HT-29 (cell line): ENCODE measurements around the gene TPI1. TPM values are rescaled to one million over a fixed set of nuclear protein-coding genes. Genes with fewer than 3 reads are reported as not detected.
A peak's percentile ranks its signal among the peaks of the same experiment; 100 is the strongest.
"Not testable (repeated sequence)": the region's sequence is repeated elsewhere in the genome, so short reads cannot be mapped to it uniquely, and the experiment has no call there.

Experiments used
- DNase-seq: peaks from one replicate; pipeline ENCODE4 v3.0.0-alpha.2; 2015; ENCODE audit warnings: low spot score
- total RNA-seq: library from RNA; depleted of rRNA; stranded (reverse); fragments of >200 nt; shearing (Covaris generic); gene quantifications from 2 replicates; pipeline ENCODE4 v1.2.3, GENCODE V29; 2014

The TPI1 gene
- total RNA-seq, 1 experiment from 2014 or later: 1,358 TPM

DNA sequence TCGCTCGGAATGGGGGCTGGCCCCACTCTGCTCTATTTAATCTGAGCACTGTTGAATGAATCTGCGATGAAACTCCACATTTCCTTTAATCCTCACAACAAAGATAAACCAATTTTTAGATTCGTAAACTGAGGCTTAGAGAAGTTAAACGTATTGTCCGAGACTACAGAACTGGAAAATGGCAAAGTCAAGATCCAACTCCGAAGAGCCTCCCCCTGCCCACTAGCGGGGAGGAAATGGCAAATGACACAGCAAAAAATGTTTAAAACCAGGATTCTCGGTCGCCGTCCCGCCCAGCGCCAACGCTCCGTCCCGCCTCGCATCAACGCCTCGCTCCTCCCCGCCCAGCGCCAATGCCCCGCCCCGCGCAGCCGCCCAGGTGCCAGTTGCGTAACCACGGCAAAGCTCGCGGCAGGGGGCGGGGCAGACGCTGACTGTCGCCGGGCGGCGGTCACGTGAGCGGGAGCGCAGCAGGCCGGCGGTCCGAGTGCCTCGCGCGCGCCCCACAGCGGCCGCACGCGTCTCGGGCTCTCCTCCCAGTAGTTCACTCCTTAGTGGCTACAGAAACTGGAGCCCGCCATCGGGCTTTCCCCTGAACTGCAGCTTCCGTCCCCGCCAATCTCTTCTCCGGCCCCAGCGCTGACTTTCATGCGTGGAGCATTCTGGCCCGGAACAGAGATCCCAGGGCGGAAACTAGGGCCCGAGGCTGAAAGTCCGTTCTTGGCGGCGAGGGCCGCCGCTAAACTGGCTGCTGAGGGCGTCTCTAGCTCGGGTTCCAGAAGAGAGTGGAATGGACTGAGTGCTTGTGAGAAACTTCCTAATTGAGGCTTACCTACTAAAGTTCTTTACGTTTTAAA, 23.7 kb downstream of the TPI1 start:
- DNase-seq: peak; percentile 97

DNA sequence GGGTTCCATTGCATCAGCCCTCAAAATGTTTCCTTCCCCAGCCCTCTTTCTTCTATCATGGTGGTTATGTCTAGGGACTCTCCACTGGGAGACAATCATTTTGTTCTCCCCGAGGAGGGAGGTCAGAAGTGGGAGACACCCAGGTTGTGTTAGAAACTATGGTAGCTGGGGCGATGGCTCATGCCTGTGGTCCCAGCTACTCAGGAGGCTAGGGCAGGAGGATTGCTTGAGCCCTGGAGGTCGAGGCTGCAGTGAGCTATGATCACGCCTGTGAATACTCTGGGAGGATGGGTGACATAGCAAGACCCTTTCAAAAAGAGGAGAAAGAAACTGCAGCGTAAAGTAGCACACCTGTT, 24.3 kb downstream of the TPI1 start:
- DNase-seq: no peak

DNA sequence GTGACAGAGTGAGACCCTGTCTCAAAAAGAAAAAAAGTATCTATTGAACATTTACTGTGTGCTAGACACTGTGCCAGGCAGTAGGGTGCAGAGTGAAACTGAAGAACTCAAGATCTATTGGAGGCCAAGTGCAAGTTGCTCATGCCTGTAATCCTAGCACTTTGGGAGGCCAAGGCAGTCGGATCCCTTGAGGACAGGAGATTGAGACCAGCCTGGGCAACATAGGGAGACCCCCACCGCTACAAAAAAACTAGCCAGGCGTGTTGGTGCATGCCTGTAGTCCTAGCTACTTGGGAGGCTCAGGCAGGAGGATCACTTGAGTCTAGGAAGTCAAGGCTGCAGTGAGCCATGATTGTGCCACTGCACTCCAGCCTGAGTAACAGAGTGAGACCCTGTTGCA, 25.4 kb downstream of the TPI1 start:
- not testable (repeated sequence) for DNase-seq

DNA sequence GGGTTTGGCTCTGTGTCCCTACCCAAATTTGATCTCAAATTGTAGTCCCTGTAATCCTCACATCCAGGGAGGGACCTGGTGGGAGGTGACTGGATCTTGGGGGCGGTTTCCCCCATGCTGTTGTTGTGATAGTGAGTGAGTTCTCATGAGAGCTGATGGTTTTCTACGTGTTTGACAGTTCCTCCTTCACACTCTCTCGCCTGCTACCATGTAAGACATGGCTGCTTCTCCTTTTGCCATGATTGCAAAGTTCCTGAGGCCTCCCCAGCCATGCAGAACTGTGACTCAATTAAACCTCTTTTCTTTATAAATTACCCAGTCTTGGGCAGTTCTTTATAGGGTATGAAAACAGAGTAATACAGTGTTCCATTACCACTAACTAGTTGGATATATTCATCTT, 27.0 kb downstream of the TPI1 start:
- DNase-seq: no peak

DNA sequence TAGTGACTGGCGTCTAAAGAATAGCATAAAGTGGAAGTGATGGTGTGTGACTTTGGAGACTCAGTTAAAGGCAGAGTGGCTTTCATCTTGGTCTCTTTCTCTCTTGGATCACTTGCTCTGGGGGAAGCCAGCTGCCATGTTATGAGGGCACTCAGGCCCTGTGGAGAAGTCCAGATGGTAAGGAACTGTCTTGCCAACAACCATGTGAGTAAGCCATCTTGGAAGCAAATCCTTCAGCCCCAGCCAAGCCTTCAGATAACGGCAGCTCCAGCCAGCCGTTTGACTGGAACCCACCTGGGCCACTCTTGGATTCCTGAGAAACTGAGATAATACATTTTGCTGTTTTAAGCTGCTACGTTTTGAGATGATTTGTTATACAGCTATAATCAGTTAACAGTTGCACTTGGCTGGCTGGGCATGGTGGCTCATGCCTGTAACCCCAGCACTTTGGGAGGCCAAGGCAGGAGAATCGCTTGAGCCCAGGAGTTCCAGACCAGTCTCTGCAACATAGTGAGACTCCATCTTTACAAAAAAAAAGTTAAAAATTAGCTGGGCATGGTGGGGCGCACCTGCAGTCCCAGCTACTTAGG, 29.6 kb downstream of the TPI1 start:
- DNase-seq: no peak

DNA sequence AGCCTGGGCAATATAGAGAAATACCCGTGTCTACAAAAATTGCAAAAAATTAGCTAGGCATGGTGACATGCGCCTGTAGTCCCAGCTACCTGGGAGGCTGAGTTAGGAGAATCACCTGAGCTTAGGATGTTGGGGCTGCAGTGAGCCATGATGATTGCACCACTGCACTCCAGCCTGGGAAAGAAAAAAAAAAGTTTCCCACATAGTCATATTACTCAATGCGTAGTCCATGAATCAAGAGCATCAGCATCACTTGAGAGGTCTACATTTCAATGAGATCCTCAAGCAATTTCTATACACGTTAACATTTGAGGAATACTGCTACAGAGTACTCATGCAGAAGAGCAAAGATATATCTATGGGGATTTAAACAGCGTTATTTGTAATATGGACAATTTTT, 32.1 kb downstream of the TPI1 start:
- DNase-seq: no peak

DNA sequence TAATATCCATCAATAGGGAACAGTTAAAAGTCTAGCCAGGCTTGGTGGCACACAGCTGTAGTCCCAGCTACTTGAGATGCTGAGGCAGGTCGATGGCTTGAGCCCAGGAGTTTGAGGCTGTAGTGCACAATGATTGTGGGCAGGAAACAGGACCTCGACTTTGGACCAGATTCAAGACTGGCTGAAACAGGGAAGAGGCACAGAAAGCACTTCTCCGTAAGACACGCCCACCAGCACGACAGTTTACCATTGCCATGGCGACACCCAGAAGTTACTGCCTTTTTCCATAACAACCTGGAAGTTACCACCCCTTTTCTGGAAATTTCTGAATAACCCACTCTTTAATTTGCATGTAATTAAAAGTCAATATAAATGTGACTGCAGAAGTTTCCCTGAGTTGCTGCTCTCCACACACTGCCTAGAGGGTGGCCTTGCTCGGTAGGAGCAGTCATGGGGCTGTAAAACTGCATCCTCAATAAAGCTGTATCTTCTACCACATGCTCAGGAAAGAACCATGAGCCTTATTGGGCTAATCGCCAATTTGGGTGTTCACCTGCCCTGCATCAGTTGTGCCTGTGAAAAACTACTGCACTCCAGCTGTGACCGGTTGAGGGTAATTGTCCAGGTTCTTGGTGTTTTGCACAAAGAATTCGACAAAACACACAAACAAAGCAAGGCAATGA, 32.6 kb downstream of the TPI1 start:
- DNase-seq: peak; percentile 75

DNA sequence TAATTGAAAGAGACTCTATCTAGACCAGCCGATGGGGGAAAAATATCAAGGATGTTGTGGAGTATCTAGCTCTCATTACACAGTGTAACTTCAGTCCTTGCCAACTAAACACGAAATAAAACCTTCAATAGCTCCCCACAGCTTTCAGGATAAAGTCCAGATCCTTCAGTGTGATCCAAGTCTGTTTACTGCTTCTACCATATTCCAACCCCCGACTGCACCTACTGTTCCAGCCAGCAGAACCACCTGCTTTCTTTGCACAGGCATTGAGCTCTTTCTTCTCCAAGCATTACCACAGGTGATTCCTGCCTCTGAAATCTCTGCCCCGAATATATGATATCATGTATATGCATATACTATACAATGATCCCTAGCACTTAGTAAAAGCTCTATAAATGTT, 35.1 kb downstream of the TPI1 start:
- DNase-seq: no peak

DNA sequence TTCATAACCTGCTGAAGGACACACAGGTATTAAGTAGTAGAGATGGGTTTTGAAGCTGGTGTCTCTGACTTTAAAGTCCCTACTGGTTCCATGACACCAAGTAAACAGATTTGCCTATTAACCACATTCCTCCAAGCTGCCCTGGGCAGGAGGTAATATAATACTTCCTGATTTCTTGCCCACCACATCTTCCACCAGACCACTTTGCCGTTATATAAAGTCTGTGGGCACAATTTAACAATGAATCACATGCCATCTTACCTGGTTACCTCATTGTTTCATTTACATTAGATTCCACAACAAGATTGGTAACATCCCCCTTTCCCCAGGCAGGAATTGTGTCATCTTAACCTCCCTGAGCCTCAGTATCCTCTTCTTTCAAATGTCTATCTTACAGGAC, 36.4 kb downstream of the TPI1 start:
- DNase-seq: no peak

DNA sequence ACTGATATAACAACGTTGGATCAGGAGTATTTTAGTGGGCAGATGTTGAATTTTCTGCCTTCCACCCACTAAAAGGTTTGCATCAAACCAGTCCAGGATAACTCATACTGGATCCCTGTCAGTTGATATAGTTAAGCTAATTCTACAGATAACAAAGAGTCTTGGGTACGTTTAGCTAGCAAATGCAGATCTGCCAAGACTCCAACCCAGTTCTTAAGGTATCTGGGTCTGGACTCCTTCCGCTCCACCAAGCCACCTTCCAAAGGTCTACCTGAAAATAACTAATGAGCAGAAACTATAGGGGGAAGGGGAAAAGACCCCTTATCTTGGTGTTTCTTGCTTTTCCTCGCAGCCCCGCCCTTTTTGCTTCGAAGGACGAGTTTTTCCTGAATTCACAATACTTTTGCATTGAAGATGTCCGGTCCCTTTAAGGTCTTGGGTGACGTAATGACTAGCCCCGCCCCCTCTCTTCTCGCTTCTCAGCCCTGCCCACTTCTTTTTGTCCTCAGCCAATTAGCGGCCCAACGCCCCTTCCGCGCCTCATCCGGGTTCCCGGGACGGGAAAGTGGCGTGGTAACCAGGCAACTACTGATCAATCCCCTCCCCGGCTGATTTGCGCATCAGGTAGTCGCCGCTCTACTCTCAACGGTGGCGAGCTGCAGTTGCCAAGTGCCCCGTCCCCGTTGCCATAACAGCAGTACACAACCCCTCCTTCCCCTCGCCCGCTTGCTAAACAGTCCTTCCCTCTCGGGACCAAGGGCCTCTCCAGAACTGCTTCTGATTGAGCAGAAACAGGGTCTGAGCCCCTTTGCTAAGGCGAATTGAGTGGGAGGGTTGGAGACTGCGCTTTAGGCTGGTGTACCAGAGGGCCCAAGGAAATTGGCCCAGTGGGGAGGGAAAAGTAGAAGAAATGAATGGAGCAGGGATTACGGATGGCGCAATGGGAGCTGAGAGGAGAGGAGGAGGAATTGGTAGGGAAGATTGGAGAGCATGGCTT, 37.2 kb downstream of the TPI1 start, which contains the start of gene LRRC23:
LRRC23 (plus strand) TSS at position 543 of the 997 bp plus-strand sequence. CDS start 812 bp downstream, outside the sequence.
- peak; percentile 97 for DNase-seq

DNA sequence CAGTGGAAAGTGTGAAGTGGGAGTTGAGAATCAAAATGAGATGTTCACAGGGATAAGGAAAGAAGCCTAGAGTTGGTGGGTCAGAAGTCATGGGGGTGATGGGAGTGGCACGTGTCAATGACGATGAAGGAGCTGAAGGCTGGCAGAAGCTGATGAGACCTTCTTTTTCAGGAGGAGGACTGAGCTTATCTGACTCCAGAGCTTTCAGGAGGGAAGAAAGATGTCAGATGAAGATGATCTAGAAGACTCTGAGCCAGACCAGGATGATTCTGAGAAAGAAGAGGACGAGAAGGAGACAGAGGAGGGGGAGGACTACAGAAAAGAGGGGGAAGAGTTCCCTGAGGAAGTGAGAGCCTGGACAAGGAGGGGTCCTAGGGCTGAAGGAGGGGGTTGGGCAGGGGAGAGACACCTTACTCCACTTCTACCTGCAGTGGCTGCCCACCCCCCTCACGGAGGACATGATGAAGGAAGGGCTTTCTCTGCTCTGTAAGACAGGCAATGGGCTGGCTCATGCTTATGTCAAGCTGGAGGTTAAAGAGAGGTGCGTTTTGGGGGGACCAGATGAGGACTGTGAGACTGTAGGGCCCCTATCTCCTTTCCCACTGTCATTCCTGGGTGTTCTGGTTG, 38.2 kb downstream of the TPI1 start:
- DNase-seq: no peak

DNA sequence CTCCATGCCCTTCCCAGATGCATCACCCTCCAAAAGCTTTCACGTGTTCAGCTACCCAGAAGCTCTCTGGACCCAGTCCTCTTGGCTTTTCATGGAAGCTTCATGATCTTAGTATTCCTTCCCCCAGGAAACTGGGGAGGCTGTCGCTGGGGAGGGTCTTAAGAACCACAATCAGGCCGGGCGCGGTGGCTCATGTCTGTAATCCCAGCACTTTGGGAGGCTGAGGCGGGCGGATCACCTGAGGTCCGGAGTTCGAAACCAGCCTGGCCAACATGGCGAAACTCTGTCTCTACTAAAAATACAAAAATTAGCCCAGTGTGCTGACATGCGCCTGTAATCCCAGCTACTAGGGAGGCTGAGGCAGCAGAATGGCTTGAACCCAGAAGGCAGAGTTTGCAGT, 40.8 kb downstream of the TPI1 start:
- DNase-seq: not testable (repeated sequence)

DNA sequence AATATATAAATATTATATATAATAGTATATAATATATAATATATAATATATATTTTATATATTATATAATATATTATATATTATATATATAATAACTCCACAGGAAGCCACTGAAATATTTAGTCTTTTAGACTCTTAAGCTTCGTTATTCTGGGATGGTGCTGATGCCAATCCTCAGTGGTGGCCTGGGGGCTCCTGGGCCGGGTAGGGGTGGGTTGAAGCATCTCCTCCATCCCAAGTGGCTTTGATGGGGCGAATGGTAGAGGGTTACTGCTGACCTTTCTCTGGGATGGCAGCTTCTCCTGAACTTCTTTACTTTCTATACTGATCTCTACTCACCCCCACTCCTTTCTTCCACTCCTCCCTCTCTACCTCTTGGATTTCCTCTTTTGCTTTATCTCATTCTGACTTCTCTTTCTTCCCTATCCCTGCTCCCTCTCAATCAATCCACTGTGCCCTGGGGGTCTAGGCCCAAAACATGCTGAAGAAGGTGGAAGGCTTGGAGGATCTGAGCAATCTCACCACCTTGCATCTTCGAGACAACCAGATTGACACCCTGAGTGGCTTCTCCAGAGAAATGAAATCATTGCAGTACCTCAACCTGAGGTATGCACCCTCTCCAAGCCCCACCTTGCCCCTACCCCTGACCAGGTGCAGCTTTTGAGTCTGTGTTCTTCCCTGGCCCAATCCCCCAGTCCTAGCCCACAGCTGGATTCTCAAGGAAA, 42.3 kb downstream of the TPI1 start:
- no peak for DNase-seq

DNA sequence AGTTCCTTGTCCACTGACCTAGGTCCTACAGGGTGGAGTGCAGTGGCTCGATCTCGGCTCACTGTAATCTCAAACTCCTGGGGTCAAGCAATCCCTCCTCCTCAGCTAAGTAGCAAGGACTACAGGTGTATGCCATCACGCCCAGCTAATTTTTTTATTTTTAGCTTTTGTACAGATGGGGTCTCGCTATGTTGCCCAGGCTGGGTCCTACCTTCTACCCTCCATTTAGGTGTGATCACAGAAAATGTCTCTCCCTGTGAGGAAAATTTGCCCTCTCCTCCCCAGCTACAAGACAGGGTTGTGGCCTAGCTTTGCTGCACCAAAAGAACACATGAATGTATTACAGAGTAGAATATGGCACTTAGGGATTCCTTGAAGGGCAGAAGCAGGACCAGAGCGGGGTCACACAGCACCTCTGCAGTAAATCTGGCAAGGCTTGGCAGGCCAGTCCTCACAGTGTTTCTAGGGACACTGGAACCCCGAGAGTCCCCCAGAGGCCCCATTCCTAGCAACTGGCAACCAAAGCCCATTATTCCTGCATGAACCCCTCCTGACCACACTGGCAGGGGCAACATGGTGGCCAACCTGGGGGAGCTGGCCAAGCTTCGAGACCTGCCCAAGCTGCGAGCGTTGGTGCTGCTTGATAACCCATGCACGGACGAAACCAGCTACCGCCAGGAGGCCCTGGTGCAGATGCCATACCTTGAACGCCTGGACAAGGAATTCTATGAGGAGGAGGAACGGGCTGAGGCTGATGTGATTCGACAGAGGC, 45.0 kb downstream of the TPI1 start:
- no peak for DNase-seq

DNA sequence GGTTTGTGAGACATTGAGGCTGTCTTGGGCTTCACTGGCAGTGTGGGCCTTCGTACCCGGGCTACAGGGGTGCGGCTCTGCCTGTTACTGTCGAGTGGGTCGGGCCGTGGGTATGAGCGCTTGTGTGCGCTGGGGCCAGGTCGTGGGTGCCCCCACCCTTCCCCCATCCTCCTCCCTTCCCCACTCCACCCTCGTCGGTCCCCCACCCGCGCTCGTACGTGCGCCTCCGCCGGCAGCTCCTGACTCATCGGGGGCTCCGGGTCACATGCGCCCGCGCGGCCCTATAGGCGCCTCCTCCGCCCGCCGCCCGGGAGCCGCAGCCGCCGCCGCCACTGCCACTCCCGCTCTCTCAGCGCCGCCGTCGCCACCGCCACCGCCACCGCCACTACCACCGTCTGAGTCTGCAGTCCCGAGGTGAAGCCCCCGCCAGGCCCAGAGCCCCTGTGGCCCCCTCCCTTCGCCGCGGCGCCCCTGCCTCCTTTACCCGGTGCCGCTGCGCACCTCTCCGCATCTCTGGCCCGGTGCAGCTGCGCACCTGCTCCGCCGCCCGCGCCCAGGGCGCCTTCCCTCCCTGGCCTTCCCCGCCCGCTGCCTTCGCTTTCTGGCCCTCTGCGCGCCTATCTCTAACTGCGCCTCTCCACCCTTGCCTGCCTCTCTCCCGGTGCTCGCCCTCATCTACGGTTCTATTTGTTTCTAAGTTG, 47.1 kb downstream of the TPI1 start, which contains the start of gene ENO2:
ENO2 (plus strand) TSS at position 335 of the 701 bp plus-strand sequence. CDS start 1,253 bp downstream, outside the sequence.
- peak; percentile 48 for DNase-seq

DNA sequence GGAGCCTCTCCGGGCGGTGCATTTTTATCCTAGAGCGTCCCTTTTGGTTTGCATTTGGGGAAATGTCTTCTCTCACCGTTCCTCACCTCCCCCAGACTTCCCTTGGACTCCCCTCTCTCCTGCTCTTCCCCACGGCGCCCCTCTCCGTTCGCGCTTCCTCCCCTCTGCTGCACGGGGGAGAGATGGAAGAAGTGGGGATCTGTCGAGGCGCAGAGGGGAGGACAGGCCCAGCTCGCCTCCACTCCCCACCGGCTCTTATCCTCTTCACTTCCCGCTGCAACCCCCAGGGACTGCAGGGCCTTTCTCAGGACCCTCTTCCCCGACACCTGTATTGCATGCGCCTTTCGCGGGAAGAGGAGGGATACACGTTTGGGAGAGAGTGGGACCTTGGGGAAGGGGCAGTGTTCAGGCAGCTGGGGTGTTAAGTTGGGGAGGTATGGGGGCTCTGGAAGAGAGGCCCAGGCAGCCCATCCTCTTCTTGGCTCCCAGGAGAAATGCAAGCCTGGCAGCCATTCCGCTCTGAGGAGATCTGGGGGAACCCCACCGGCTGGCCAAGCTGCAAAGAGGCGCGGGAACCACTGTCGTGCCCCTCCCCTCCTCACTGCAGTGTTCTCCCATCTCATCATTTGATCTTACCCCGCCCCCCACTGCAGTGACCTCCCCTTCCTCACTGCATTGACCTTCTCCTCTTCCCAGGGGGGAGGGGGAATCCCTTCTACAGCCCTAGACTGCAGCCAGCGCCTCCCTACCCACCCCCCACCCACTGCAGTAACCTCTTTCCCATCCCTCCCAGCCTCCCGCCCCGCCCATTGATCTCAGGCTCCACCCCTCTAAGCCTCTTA, 47.8 kb downstream of the TPI1 start:
- no peak for DNase-seq

DNA sequence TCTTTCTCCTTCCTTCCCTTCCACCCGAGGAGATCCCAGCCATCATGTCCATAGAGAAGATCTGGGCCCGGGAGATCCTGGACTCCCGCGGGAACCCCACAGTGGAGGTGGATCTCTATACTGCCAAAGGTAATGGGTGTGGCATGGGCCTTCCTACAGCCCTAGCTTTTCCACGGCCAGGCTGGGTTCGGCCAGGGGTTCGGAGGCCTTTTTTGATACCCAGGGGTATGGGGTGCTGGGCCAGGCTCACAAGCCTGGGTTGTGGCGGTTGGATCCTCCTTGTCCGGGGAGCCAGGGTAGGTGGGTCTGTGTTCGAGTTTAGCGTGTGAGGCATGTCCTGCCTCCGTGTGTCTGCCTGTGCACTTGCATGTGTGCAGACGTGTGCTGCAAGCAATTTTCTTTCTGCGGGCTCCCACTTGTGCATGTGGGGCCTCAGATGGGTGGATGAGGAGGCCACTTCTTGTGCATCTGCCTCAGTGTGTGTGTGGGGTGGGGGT, 48.5 kb downstream of the TPI1 start:
- no peak for DNase-seq
